Neural cell (in vitro differentiated cells): ENCODE results near the gene DDC.

Experiments
- EZH2 ChIP-seq: fragments of 200-600, 300-800 bp; shearing (Covaris generic), sonication (generic); IDR thresholded peaks from 2 replicates; pipeline ENCODE4 v1.6.1; 2014; ENCODE audit warnings: antibody characterized with exemption, low read length, borderline replicate concordance, mild to moderate bottlenecking; ENCODE audit not compliant: insufficient read depth, poor library complexity, severe bottlenecking
- MXI1 ChIP-seq: fragments of 450-650 bp; conservative IDR thresholded peaks from 2 replicates; pipeline ENCODE4 v1.6.1; 2014; ENCODE audit warnings: antibody characterized with exemption, mild to moderate bottlenecking; ENCODE audit not compliant: poor library complexity, severe bottlenecking
- SMC3 ChIP-seq: fragments of 450-650 bp; conservative IDR thresholded peaks from 2 replicates; pipeline ENCODE4 v1.6.1; 2014; ENCODE audit warnings: antibody characterized with exemption, mild to moderate bottlenecking, moderate library complexity; ENCODE audit not compliant: poor library complexity
- TF ChIP-seq, protein P1 (sequence below): fragments of 450-650 bp; IDR thresholded peaks from 2 replicates; pipeline ENCODE4 v1.5.1; 2014; ENCODE audit warnings: antibody characterized with exemption, mild to moderate bottlenecking, moderate library complexity; ENCODE audit not compliant: poor library complexity, severe bottlenecking
- TF ChIP-seq, protein P2 (sequence below): IDR thresholded peaks from 2 replicates; pipeline ENCODE4 v1.6.1; 2012; ENCODE audit warnings: borderline replicate concordance

DNA sequence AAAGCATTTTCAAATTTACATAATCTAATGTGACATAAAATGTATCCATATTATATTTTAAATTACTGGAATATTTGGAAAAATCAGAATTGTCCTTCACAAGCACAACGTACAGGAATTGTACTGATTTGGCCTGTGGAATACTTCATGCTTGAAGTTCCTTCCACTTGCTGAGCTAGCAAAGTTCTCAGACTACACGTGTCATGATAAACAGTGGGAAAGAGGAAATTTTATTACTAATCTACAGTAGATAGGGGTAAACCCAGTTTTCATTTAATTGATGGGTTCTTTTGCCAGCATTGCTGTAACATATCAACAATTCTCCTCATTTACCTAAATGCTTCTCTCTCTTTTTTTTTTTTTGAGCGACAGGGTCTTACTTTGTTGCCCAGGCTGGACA is 69.5 kb downstream of the DDC start:
- no peak for TF ChIP-seq EZH2
- TF ChIP-seq, protein P1, sequence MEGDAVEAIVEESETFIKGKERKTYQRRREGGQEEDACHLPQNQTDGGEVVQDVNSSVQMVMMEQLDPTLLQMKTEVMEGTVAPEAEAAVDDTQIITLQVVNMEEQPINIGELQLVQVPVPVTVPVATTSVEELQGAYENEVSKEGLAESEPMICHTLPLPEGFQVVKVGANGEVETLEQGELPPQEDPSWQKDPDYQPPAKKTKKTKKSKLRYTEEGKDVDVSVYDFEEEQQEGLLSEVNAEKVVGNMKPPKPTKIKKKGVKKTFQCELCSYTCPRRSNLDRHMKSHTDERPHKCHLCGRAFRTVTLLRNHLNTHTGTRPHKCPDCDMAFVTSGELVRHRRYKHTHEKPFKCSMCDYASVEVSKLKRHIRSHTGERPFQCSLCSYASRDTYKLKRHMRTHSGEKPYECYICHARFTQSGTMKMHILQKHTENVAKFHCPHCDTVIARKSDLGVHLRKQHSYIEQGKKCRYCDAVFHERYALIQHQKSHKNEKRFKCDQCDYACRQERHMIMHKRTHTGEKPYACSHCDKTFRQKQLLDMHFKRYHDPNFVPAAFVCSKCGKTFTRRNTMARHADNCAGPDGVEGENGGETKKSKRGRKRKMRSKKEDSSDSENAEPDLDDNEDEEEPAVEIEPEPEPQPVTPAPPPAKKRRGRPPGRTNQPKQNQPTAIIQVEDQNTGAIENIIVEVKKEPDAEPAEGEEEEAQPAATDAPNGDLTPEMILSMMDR = no peak
- no peak for TF ChIP-seq MXI1
- TF ChIP-seq SMC3 = no peak
- TF ChIP-seq, protein P2, sequence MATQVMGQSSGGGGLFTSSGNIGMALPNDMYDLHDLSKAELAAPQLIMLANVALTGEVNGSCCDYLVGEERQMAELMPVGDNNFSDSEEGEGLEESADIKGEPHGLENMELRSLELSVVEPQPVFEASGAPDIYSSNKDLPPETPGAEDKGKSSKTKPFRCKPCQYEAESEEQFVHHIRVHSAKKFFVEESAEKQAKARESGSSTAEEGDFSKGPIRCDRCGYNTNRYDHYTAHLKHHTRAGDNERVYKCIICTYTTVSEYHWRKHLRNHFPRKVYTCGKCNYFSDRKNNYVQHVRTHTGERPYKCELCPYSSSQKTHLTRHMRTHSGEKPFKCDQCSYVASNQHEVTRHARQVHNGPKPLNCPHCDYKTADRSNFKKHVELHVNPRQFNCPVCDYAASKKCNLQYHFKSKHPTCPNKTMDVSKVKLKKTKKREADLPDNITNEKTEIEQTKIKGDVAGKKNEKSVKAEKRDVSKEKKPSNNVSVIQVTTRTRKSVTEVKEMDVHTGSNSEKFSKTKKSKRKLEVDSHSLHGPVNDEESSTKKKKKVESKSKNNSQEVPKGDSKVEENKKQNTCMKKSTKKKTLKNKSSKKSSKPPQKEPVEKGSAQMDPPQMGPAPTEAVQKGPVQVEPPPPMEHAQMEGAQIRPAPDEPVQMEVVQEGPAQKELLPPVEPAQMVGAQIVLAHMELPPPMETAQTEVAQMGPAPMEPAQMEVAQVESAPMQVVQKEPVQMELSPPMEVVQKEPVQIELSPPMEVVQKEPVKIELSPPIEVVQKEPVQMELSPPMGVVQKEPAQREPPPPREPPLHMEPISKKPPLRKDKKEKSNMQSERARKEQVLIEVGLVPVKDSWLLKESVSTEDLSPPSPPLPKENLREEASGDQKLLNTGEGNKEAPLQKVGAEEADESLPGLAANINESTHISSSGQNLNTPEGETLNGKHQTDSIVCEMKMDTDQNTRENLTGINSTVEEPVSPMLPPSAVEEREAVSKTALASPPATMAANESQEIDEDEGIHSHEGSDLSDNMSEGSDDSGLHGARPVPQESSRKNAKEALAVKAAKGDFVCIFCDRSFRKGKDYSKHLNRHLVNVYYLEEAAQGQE = no peak
